Gastroesophageal sphincter (tissue), 4 donors: ENCODE measurements around the gene TMEFF2. TPM values are rescaled to one million over a fixed set of nuclear protein-coding genes. Genes with fewer than 3 reads are reported as not detected.
"Not testable (repeated sequence)": the region's sequence is repeated elsewhere in the genome, so short reads cannot be mapped to it uniquely, and the experiment has no call there.

Experiments
- ATAC-seq: fragments of 150-250 bp; one replicate; pipeline ENCODE4 v1.9.1; 2016; ENCODE audit warnings: mild to moderate bottlenecking, moderate library complexity
- H3K27ac ChIP-seq, 4 donors: fragments of 200-600 bp; sonication (generic) in 3 of 4; 1 replicate in 3 of 4; 2 replicates in 1 of 4; pipeline ENCODE4 v1.5.1; 2016 to 2019
- H3K27me3 ChIP-seq: fragments of 200-600 bp; sonication (generic); one replicate; pipeline ENCODE4 v1.5.1; 2019
- H3K36me3 ChIP-seq, 2 donors: fragments of 200-600 bp; sonication (generic); one replicate each; pipeline ENCODE4 v1.5.1; 2019; ENCODE audit warnings: control low read depth in 1 of 2
- H3K4me1 ChIP-seq, 3 donors: fragments of 200-600 bp; sonication (generic); 1 replicate in 2 of 3; 2 replicates in 1 of 3; pipeline ENCODE4 v1.5.1; 2016 to 2019; ENCODE audit warnings: control low read depth in 2 of 3
- H3K4me3 ChIP-seq, 2 donors: fragments of 200-600 bp; sonication (generic); one replicate each; pipeline ENCODE4 v1.5.1; 2019; ENCODE audit warnings: mild to moderate bottlenecking in 1 of 2, moderate library complexity in 1 of 2
- H3K9me3 ChIP-seq, 3 donors: fragments of 200-600 bp; sonication (generic); one replicate each; pipeline ENCODE4 v1.5.1; 2017 to 2019; ENCODE audit warnings: control low read depth in 2 of 3
- CTCF ChIP-seq, 4 experiments: fragments of 200-600 bp in 2 of 4; fragments of 450-650 bp in 2 of 4; sonication (generic) in 1 of 4; IDR thresholded peaks; one replicate each; pipeline ENCODE4 v1.5.1; 2017 to 2019; ENCODE audit warnings: antibody characterized with exemption in 4 of 4, mild to moderate bottlenecking in 2 of 4, moderate library complexity in 2 of 4
- EP300 ChIP-seq: sonication (generic); formaldehyde crosslinking; IDR thresholded peaks from one replicate; pipeline ENCODE4 v1.6.1; 2017; ENCODE audit warnings: antibody characterized with exemption, mild to moderate bottlenecking
- POLR2A ChIP-seq, 2 donors: fragments of 450-650 bp; IDR thresholded peaks; one replicate each; pipeline ENCODE4 v1.6.1; 2017; ENCODE audit warnings: antibody characterized with exemption in 2 of 2, mild to moderate bottlenecking in 2 of 2, moderate library complexity in 1 of 2
- POLR2AphosphoS5 ChIP-seq: sonication (generic); formaldehyde crosslinking; IDR thresholded peaks from one replicate; pipeline ENCODE4 v1.6.1; 2017; ENCODE audit warnings: antibody characterized with exemption
- WGBS, 2 donors: methylation state at CpG; one replicate each; pipeline ENCODE4 v1.1.5; 2018; ENCODE audit warnings: low coverage in 1 of 2; 5-methylcytosine and 5-hydroxymethylcytosine counted together
- total RNA-seq, 4 donors: library from RNA; depleted of rRNA; stranded (reverse); fragments of >200 nt; gene quantifications; one replicate each; pipeline ENCODE4 v1.1.0, GENCODE V29; 2016

Gene TMEFF2
- total RNA-seq, 4 donors from 2014 or later: 0.42 to 3.0 (median 0.83) TPM

- no peaks in the 10 kb centered on the region for H3K9me3 ChIP-seq
- H3K27ac ChIP-seq: no peak overlapping the region
- ATAC-seq: no peak
- no peaks in the 10 kb centered on the region for H3K27me3 ChIP-seq
- H3K36me3 ChIP-seq: no peaks in the 10 kb centered on the region
- no peak overlapping the region for H3K4me3 ChIP-seq
- 93 to 100% methylated on average over 1 to 2 of the region's 2 CpGs for WGBS, 2 donors
- TF ChIP-seq EP300 (no peak), POLR2A (IDR thresholded peaks at IDR 0.05) (no peak), POLR2AphosphoS5 (no peak), CTCF (IDR thresholded peaks at IDR 0.05) (no peak)
- H3K4me1 ChIP-seq: no peaks in the 10 kb centered on the region
Measured at GRCh38 chr2:192098814-192099491, 95.8 kb downstream of the TMEFF2 start.

- WGBS, 2 donors: 44 to 68% methylated on average over 1 of the region's 1 CpG
- Histone ChIP-seq H3K27me3 (no peaks in the 10 kb centered on the region), H3K36me3 (no peaks in the 10 kb centered on the region), H3K9me3 (no peaks in the 10 kb centered on the region), H3K4me3 (no peak overlapping the region), H3K4me1 (peaks cover 0 to 4% (median 0%) of the 10 kb centered on the region in 3 donors), H3K27ac (no peak overlapping the region)
- no peak for TF ChIP-seq CTCF (IDR thresholded peaks at IDR 0.05)
- TF ChIP-seq EP300: no peak
- no peak for TF ChIP-seq POLR2A (IDR thresholded peaks at IDR 0.05)
- TF ChIP-seq POLR2AphosphoS5: no peak
- ATAC-seq: no peak
Measured at GRCh38 chr2:192091476-192091875, 103.3 kb downstream of the TMEFF2 start.

GRCh38 chr2:192090911-192091310, 103.8 kb downstream of the TMEFF2 start:
- TF ChIP-seq POLR2AphosphoS5: no peak
- TF ChIP-seq POLR2A (IDR thresholded peaks at IDR 0.05): no peak
- TF ChIP-seq CTCF (IDR thresholded peaks at IDR 0.05): no peak
- TF ChIP-seq EP300: no peak
- no peak overlapping the region for H3K27ac ChIP-seq
- no peak for ATAC-seq
- peaks cover 0 to 4% (median 0%) of the 10 kb centered on the region in 3 donors for H3K4me1 ChIP-seq
- no peaks in the 10 kb centered on the region for H3K9me3 ChIP-seq
- H3K36me3 ChIP-seq: no peaks in the 10 kb centered on the region
- H3K4me3 ChIP-seq: no peak overlapping the region
- H3K27me3 ChIP-seq: no peaks in the 10 kb centered on the region
- WGBS, 2 donors: 53 to 58% methylated on average over 6 to 7 of the region's 7 CpGs

- H3K27ac ChIP-seq: no peak overlapping the region
- no peak overlapping the region for H3K4me3 ChIP-seq
- 0 to 17% methylated on average over 4 of the region's 4 CpGs for WGBS, 2 donors
- TF ChIP-seq POLR2AphosphoS5 (no peak), EP300 (no peak), CTCF (IDR thresholded peaks at IDR 0.05) (no peak), POLR2A (IDR thresholded peaks at IDR 0.05) (no peak)
- no peaks in the 10 kb centered on the region for H3K27me3 ChIP-seq
- peaks cover 0 to 4% (median 0%) of the 10 kb centered on the region in 3 donors for H3K4me1 ChIP-seq
- no peak for ATAC-seq
- no peaks in the 10 kb centered on the region for H3K9me3 ChIP-seq
- no peaks in the 10 kb centered on the region for H3K36me3 ChIP-seq
Measured at GRCh38 chr2:192087398-192087958, 107.3 kb downstream of the TMEFF2 start.

- Histone ChIP-seq H3K27me3 (no peaks in the 10 kb centered on the region), H3K36me3 (no peaks in the 10 kb centered on the region), H3K4me1 (no peaks in the 10 kb centered on the region), H3K9me3 (no peaks in the 10 kb centered on the region), H3K27ac (no peak overlapping the region), H3K4me3 (no peak overlapping the region)
- no peak for TF ChIP-seq EP300
- no peak for TF ChIP-seq POLR2AphosphoS5
- TF ChIP-seq CTCF (IDR thresholded peaks at IDR 0.05): no peak
- TF ChIP-seq POLR2A (IDR thresholded peaks at IDR 0.05): no peak
- WGBS, 2 donors: 94 to 95% methylated on average over 5 of the region's 5 CpGs
- ATAC-seq: no peak
Measured at GRCh38 chr2:192082121-192082520, 112.6 kb downstream of the TMEFF2 start.

GRCh38 chr2:192080096-192080495, 114.6 kb downstream of the TMEFF2 start:
- not testable (repeated sequence) for H3K27me3 ChIP-seq, H3K4me3 ChIP-seq, H3K27ac ChIP-seq, H3K36me3 ChIP-seq, ATAC-seq, H3K4me1 ChIP-seq, H3K9me3 ChIP-seq
- 89 to 90% methylated on average over 2 to 3 of the region's 3 CpGs for WGBS, 2 donors
